Fibroblast of the aortic adventitia (primary cell): ENCODE data around the gene DAP. TPM values are rescaled to one million over a fixed set of nuclear protein-coding genes. Genes with fewer than 3 reads are reported as not detected.

Source experiments
- DNase-seq: peaks from one replicate; pipeline ENCODE4 v3.0.0-alpha.2; 2010; ENCODE audit warnings: low read depth
- H3K4me3 ChIP-seq: 2 replicates; pipeline ENCODE4 v1.5.1; 2011; ENCODE audit warnings: low read depth, mild to moderate bottlenecking, control low read depth, low read length, moderate library complexity
- total RNA-seq: library from RNA; depleted of rRNA; stranded (reverse); fragments of >200 nt; gene quantifications from 2 replicates; pipeline ENCODE4 v1.2.3, GENCODE V29; 2012; ENCODE audit warnings: low replicate concordance
- TF ChIP-seq, protein P1 (sequence below): IDR thresholded peaks from 2 replicates; pipeline ENCODE4 v1.5.1; 2011; ENCODE audit warnings: mild to moderate bottlenecking, low read length, control low read depth, inconsistent platforms; ENCODE audit not compliant: insufficient read depth

DAP gene
- total RNA-seq, 1 donor: 49.3 TPM

DNA sequence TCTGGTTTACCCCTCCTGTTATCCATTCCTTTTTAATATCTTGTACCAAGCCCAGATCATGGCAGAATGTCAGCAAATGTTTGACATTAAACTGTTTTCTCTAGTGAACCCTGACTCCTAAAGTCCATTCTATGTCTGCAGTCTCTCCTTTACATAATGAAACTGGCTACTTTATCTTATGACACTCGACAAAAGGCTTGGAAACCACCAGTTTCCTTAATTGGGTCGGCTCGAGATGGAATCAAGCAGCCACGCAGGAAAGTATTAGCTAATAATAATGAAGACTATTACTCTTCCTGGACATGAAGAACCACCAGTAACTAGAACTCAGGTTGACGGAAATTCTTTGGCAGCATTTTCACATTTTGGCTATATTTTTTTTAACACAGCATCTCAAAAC lies 17.5 kb downstream of the DAP start:
- no peak for DNase-seq
- TF ChIP-seq, protein P1, sequence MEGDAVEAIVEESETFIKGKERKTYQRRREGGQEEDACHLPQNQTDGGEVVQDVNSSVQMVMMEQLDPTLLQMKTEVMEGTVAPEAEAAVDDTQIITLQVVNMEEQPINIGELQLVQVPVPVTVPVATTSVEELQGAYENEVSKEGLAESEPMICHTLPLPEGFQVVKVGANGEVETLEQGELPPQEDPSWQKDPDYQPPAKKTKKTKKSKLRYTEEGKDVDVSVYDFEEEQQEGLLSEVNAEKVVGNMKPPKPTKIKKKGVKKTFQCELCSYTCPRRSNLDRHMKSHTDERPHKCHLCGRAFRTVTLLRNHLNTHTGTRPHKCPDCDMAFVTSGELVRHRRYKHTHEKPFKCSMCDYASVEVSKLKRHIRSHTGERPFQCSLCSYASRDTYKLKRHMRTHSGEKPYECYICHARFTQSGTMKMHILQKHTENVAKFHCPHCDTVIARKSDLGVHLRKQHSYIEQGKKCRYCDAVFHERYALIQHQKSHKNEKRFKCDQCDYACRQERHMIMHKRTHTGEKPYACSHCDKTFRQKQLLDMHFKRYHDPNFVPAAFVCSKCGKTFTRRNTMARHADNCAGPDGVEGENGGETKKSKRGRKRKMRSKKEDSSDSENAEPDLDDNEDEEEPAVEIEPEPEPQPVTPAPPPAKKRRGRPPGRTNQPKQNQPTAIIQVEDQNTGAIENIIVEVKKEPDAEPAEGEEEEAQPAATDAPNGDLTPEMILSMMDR: no peak
- H3K4me3 ChIP-seq: no peak overlapping the region

DNA sequence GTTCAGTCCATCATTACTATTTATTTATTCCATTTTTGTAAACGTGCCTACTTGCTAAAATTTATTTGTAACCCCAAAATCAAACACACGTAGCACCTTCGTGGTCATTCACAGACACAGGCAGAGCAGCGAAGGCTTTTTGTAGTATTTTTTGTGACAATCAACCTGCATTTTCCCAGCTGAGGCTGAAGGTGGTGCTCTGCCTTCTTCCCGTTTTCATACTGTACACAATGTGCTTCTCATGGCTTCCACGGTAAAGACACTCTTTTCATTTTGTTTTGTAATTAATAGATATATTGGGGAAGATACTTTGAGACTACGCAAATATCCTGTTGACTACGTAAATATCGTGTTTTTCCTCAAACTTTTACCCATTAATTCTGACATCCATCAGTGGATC lies 19.4 kb downstream of the DAP start:
- H3K4me3 ChIP-seq: no peak overlapping the region
- TF ChIP-seq, protein P1: no peak
- DNase-seq: no peak

DNA sequence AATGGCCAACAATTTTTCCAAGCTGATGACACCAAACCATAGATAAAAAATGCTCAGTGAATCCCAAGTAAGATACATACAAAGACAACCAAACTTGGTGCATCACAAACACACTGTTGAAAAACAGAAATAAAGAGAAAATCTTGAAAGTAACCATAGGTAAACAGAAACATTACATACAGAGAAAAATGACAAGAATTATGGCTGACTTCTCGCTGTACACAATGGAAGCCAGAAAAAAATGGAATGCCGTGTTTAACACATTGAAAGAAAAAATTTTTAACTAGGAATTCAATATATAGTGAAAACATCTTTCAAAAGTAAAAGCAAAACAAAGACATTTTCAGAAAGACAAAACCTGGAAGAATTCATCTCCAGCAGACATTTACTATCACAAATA lies 20.6 kb downstream of the DAP start:
- TF ChIP-seq, protein P1: no peak
- H3K4me3 ChIP-seq: no peak overlapping the region
- no peak for DNase-seq

DNA sequence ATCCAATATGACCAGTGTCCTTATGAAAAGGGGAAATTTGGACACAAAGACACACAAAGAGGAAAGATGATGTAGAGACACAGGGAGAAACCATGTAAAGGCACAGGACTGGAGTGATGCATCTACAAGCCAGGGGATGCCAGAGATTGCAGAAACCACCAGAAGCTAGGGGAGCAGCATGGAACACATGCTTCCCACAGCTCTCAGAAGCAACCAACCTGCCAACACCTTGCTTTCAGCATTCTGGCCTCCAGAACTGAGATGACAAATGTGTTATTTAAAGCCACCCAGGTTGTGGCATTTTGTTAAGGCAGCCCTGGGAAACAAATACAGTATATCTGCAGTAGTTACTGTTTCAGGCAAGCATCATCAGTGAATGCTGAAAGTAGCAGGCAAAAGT lies 23.2 kb downstream of the DAP start:
- DNase-seq: no peak
- TF ChIP-seq, protein P1: no peak

DNA sequence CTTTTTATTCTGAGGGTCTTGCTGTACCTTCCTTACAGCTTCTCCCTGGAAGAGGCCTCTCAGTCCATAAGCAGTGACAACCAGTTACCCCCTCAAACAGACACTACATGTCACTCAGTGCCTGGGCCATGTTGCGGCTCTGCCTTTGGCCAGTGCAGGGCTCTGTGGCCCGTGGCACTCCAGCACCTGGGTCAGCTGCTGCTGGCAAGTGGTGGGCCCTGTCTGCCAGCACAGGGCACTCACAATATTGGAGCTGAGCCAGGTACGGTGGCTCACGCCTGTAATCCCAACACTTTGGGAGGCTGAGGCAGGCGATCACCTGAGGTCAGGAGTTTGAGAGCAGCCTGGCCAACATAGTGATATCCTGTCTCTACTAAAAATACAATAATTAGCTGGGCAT lies 24.2 kb downstream of the DAP start:
- no peak for DNase-seq
- TF ChIP-seq, protein P1: no peak
- no peak overlapping the region for H3K4me3 ChIP-seq

More for the DNA sequence above, 23.2 kb downstream of the DAP start:
- H3K4me3 ChIP-seq: no peak overlapping the region

DNA sequence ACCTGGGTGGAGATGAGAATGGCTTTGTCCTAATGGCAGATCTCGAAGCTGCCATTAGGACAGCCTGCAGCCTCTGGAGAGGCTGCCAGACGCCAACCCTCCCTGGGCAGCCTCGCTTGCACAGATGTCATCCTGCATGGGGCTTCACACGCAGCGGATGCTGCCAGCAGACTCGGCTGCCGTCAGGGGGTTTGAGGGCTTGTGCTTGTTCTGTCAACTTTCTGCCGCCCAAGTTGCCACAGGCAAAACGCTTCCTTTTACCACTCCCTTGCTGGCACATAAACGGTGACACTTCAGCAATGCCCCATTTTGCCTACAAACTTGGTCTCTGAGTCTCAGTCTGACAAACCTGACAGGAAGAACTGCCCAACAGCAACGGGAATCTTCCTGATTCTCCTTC lies 24.7 kb downstream of the DAP start:
- no peak overlapping the region for H3K4me3 ChIP-seq
- no peak for DNase-seq
- TF ChIP-seq, protein P1: no peak

DNA sequence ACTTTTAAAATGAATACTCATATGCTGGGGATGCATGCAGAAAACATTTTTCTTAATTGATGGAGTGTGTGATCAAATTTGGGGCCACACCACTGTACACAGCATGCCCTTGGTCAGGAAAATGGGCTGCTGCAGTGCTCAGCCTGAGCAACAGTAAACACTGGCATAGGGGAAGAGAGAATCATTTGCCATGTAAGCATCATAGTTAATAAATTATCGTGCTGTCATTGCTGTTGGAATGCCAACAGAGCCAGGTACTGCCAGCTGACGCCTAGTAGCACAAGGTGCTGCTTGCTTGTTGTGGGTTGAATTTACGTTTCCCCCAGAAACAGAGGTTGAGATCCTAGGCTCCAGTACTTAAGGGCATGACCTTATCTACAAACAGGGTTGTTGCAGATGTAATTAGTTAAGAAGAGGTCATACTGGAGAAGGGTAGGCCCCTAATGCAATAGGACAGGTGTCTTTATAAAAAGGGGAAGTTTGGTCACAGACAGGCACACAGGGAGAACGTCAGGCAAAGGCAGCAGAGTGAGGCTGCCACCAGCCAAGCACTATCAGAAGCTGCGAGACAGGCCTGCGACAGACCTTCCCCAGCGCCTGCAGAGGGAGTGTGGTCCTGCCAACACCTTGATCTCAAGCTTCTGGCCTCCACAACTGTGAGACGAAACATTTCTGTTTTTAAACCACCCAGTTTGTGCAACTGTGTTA lies 25.3 kb downstream of the DAP start:
- no peak for DNase-seq
- TF ChIP-seq, protein P1: no peak
- H3K4me3 ChIP-seq: no peak overlapping the region
